HepG2 (cell line): ENCODE measurements around the gene EFEMP2. TPM values are rescaled to one million over a fixed set of nuclear protein-coding genes. Genes with fewer than 3 reads are reported as not detected.

Experiments
- ETV5 ChIP-seq: IDR thresholded peaks from 2 replicates; pipeline ENCODE4 v1.6.1; 2018; ENCODE audit warnings: missing biosample characterization, missing genetic modification reagents, inconsistent platforms, borderline replicate concordance
- FOXA1 ChIP-seq, 2 experiments: fragments of 450-650 bp in 1 of 2; sonication (generic) in 1 of 2; formaldehyde crosslinking in 1 of 2; IDR thresholded peaks; 2 replicates each; pipeline versions ENCODE4 v1.4.0 to v1.6.1; 2016 to 2020; ENCODE audit warnings: missing genetic modification reagents in 1 of 2
- MAFG ChIP-seq: sonication (generic); formaldehyde crosslinking; IDR thresholded peaks from 2 replicates; pipeline ENCODE4 v1.5.1; 2020; ENCODE audit warnings: mild to moderate bottlenecking, missing genetic modification reagents
- MYC ChIP-seq: sonication (generic); formaldehyde crosslinking; IDR thresholded peaks from 2 replicates; pipeline ENCODE4 v1.9.0; 2021; ENCODE audit warnings: missing genetic modification reagents, borderline replicate concordance
- NRL ChIP-seq: sonication (generic); formaldehyde crosslinking; IDR thresholded peaks from 2 replicates; pipeline ENCODE4 v1.5.0; 2020; ENCODE audit warnings: missing genetic modification reagents, mild to moderate bottlenecking, moderate library complexity, borderline replicate concordance
- SALL1 ChIP-seq: sonication (generic); formaldehyde crosslinking; IDR thresholded peaks from 2 replicates; pipeline ENCODE4 v1.8.0; 2022; ENCODE audit warnings: mild to moderate bottlenecking, missing genetic modification reagents
- SOX6 ChIP-seq, 2 experiments: fragments of 450-650 bp in 1 of 2; sonication (generic) in 1 of 2; formaldehyde crosslinking in 1 of 2; IDR thresholded peaks; 2 replicates each; pipeline versions ENCODE4 v1.4.0 to v1.6.1; 2017 to 2020; ENCODE audit warnings: antibody characterized with exemption in 1 of 2, mild to moderate bottlenecking in 1 of 2, missing genetic modification reagents in 1 of 2
- ZNF441 ChIP-seq: sonication (generic); formaldehyde crosslinking; IDR thresholded peaks from 2 replicates; pipeline ENCODE4 v1.7.0; 2021; ENCODE audit warnings: missing genetic modification reagents, borderline replicate concordance
- ZNF564 ChIP-seq: sonication (generic); formaldehyde crosslinking; IDR thresholded peaks from 2 replicates; pipeline ENCODE4 v1.8.1; 2023; ENCODE audit warnings: mild to moderate bottlenecking, missing genetic modification reagents
- ZNF605 ChIP-seq: sonication (generic); formaldehyde crosslinking; IDR thresholded peaks from 2 replicates; pipeline ENCODE4 v1.8.0; 2022; ENCODE audit warnings: mild to moderate bottlenecking, missing genetic modification reagents
- ZNF691 ChIP-seq: sonication (generic); formaldehyde crosslinking; IDR thresholded peaks from 2 replicates; pipeline ENCODE4 v1.4.0; 2020; ENCODE audit warnings: missing genetic modification reagents, low read depth, mild to moderate bottlenecking, borderline replicate concordance
- ZNF878 ChIP-seq: sonication (generic); formaldehyde crosslinking; IDR thresholded peaks from 2 replicates; pipeline ENCODE4 v1.8.1; 2023; ENCODE audit warnings: mild to moderate bottlenecking, missing genetic modification reagents, moderate library complexity
- polyA plus RNA-seq, 8 experiments: library from polyadenylated mRNA; depleted of rRNA in 3 of 8; stranded (reverse) in 7 of 8; unstranded in 1 of 8; fragments of >200 nt; fragmentation: Illumina TruSeq in 4 of 8; extraction: Trizol in 4 of 8; gene quantifications; 2 replicates each; pipeline versions ENCODE4 v1.2.1 to v1.2.3, GENCODE V29; 2011 to 2016; ENCODE audit warnings: low read depth in 4 of 8, missing spikeins in 1 of 8, mixed read lengths in 1 of 8; ENCODE audit not compliant: insufficient read depth in 1 of 8
- total RNA-seq, 5 experiments: library from RNA; depleted of rRNA; stranded (reverse); fragments of >200 nt; fragmentation: Illumina TruSeq; extraction: Trizol; gene quantifications; 2 replicates each; pipeline ENCODE4 v1.2.3, GENCODE V29; 2016; ENCODE audit warnings: low read depth in 1 of 5
- TF ChIP-seq, protein P1 (sequence below): IDR thresholded peaks from 2 replicates; pipeline ENCODE4 v1.6.1; 2018; ENCODE audit warnings: missing genetic modification reagents
- TF ChIP-seq, protein P2 (sequence below): sonication (generic); formaldehyde crosslinking; IDR thresholded peaks from 2 replicates; pipeline ENCODE4 v1.4.0; 2020; ENCODE audit warnings: missing genetic modification reagents
- TF ChIP-seq, protein P3 (sequence below): sonication (generic); formaldehyde crosslinking; IDR thresholded peaks from 2 replicates; pipeline ENCODE4 v1.4.0; 2020; ENCODE audit warnings: missing genetic modification reagents
- TF ChIP-seq, protein P4 (sequence below): sonication (generic); formaldehyde crosslinking; IDR thresholded peaks from 2 replicates; pipeline ENCODE4 v1.5.1; 2020; ENCODE audit warnings: mild to moderate bottlenecking, missing genetic modification reagents, borderline replicate concordance

EFEMP2 gene
- total and polyA plus RNA-seq, 2 of the 13 experiments (the other 11 are each of a cell fraction or from before 2014, with no cell fraction given): 7.4 to 29.7 TPM

- TF ChIP-seq, protein P1, sequence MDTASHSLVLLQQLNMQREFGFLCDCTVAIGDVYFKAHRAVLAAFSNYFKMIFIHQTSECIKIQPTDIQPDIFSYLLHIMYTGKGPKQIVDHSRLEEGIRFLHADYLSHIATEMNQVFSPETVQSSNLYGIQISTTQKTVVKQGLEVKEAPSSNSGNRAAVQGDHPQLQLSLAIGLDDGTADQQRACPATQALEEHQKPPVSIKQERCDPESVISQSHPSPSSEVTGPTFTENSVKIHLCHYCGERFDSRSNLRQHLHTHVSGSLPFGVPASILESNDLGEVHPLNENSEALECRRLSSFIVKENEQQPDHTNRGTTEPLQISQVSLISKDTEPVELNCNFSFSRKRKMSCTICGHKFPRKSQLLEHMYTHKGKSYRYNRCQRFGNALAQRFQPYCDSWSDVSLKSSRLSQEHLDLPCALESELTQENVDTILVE (CRISPR knock-in tag): no peak
- TF ChIP-seq ZNF878 (CRISPR knock-in tag) (no peak), ZNF691 (CRISPR knock-in tag) (no peak), ZNF441 (CRISPR knock-in tag) (0 out of 2 replicates have a peak, but pooled peaks have one; percentile 26), SOX6 (IDR thresholded peaks at IDR 0.05) (no peak), SOX6 (CRISPR knock-in tag; IDR thresholded peaks at IDR 0.05) (no peak), ETV5 (CRISPR knock-in tag) (peak; percentile 49; the same call in 1 of the 2 replicates), MAFG (CRISPR knock-in tag) (no peak), FOXA1 (IDR thresholded peaks at IDR 0.05) (no peak), FOXA1 (CRISPR knock-in tag; IDR thresholded peaks at IDR 0.05) (no peak), NRL (no peak), ZNF605 (CRISPR knock-in tag) (0 out of 2 replicates have a peak, but pooled peaks have one; percentile 35), MYC (CRISPR knock-in tag) (0 out of 2 replicates have a peak, but pooled peaks have one; percentile 30), ZNF564 (CRISPR knock-in tag) (0 out of 2 replicates have a peak, but pooled peaks have one; percentile 11), SALL1 (CRISPR knock-in tag) (no peak)
- TF ChIP-seq, protein P2, sequence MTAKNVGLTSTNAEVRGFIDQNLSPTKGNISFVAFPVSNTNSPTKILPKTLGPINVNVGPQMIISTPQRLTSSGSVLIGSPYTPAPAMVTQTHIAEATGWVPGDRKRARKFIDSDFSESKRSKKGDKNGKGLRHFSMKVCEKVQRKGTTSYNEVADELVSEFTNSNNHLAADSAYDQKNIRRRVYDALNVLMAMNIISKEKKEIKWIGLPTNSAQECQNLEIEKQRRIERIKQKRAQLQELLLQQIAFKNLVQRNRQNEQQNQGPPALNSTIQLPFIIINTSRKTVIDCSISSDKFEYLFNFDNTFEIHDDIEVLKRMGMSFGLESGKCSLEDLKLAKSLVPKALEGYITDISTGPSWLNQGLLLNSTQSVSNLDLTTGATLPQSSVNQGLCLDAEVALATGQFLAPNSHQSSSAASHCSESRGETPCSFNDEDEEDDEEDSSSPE (CRISPR knock-in tag): peak; percentile 89
- TF ChIP-seq, protein P3, sequence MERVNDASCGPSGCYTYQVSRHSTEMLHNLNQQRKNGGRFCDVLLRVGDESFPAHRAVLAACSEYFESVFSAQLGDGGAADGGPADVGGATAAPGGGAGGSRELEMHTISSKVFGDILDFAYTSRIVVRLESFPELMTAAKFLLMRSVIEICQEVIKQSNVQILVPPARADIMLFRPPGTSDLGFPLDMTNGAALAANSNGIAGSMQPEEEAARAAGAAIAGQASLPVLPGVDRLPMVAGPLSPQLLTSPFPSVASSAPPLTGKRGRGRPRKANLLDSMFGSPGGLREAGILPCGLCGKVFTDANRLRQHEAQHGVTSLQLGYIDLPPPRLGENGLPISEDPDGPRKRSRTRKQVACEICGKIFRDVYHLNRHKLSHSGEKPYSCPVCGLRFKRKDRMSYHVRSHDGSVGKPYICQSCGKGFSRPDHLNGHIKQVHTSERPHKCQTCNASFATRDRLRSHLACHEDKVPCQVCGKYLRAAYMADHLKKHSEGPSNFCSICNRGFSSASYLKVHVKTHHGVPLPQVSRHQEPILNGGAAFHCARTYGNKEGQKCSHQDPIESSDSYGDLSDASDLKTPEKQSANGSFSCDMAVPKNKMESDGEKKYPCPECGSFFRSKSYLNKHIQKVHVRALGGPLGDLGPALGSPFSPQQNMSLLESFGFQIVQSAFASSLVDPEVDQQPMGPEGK: no peak
- TF ChIP-seq, protein P4, sequence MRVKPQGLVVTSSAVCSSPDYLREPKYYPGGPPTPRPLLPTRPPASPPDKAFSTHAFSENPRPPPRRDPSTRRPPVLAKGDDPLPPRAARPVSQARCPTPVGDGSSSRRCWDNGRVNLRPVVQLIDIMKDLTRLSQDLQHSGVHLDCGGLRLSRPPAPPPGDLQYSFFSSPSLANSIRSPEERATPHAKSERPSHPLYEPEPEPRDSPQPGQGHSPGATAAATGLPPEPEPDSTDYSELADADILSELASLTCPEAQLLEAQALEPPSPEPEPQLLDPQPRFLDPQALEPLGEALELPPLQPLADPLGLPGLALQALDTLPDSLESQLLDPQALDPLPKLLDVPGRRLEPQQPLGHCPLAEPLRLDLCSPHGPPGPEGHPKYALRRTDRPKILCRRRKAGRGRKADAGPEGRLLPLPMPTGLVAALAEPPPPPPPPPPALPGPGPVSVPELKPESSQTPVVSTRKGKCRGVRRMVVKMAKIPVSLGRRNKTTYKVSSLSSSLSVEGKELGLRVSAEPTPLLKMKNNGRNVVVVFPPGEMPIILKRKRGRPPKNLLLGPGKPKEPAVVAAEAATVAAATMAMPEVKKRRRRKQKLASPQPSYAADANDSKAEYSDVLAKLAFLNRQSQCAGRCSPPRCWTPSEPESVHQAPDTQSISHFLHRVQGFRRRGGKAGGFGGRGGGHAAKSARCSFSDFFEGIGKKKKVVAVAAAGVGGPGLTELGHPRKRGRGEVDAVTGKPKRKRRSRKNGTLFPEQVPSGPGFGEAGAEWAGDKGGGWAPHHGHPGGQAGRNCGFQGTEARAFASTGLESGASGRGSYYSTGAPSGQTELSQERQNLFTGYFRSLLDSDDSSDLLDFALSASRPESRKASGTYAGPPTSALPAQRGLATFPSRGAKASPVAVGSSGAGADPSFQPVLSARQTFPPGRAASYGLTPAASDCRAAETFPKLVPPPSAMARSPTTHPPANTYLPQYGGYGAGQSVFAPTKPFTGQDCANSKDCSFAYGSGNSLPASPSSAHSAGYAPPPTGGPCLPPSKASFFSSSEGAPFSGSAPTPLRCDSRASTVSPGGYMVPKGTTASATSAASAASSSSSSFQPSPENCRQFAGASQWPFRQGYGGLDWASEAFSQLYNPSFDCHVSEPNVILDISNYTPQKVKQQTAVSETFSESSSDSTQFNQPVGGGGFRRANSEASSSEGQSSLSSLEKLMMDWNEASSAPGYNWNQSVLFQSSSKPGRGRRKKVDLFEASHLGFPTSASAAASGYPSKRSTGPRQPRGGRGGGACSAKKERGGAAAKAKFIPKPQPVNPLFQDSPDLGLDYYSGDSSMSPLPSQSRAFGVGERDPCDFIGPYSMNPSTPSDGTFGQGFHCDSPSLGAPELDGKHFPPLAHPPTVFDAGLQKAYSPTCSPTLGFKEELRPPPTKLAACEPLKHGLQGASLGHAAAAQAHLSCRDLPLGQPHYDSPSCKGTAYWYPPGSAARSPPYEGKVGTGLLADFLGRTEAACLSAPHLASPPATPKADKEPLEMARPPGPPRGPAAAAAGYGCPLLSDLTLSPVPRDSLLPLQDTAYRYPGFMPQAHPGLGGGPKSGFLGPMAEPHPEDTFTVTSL: no peak
Measured at GRCh38 chr11:65911682-65912568, 39.3 kb upstream of the EFEMP2 start (continued).
